DOHH2 (cell line): ENCODE results near the gene RIMBP2.

Source experiments
- H3F3A ChIP-seq: fragments of 200-600 bp; sonication (generic), shearing (Covaris generic); 2 replicates; pipeline ENCODE4 v1.6.0; 2016; ENCODE audit warnings: antibody characterized with exemption, mild to moderate bottlenecking; ENCODE audit not compliant: control insufficient read depth, insufficient read depth
- H3K27ac ChIP-seq: fragments of 200-600 bp; sonication (generic); 2 replicates; pipeline ENCODE4 v1.5.1; 2014; ENCODE audit warnings: low read depth, mild to moderate bottlenecking, low read length, moderate library complexity
- H3K27me3 ChIP-seq: fragments of 200-600 bp; sonication (generic); 2 replicates; pipeline ENCODE4 v1.6.1; 2014; ENCODE audit warnings: mild to moderate bottlenecking, low read length, mixed read lengths; ENCODE audit not compliant: control insufficient read depth
- H3K36me3 ChIP-seq: fragments of 200-600 bp; sonication (generic); 2 replicates; pipeline ENCODE4 v1.6.1; 2014; ENCODE audit warnings: mild to moderate bottlenecking, low read length, moderate library complexity, mixed read lengths; ENCODE audit not compliant: control insufficient read depth
- H3K4me1 ChIP-seq: fragments of 200-600 bp; sonication (generic); 2 replicates; pipeline ENCODE4 v1.6.1; 2014; ENCODE audit warnings: mild to moderate bottlenecking, low read length, mixed read lengths; ENCODE audit not compliant: control insufficient read depth
- H3K4me2 ChIP-seq: fragments of 200-600 bp; sonication (generic); 2 replicates; pipeline ENCODE4 v1.6.0; 2014; ENCODE audit warnings: mild to moderate bottlenecking, low read length, moderate library complexity
- H3K4me3 ChIP-seq: fragments of 200-600 bp; sonication (generic); 2 replicates; pipeline ENCODE4 v1.5.1; 2014; ENCODE audit warnings: mild to moderate bottlenecking, low read length, mixed read lengths
- H3K79me2 ChIP-seq: fragments of 200-600 bp; sonication (generic); 2 replicates; pipeline ENCODE4 v1.6.1; 2014; ENCODE audit warnings: mild to moderate bottlenecking, low read length, mixed read lengths; ENCODE audit not compliant: control insufficient read depth
- H3K9me2 ChIP-seq: fragments of 200-600 bp; sonication (generic); replicated peaks from 2 replicates; pipeline ENCODE4 v1.6.1; 2014; ENCODE audit warnings: mild to moderate bottlenecking, low read length, mixed read lengths; ENCODE audit not compliant: control insufficient read depth
- H3K9me3 ChIP-seq: fragments of 200-600 bp; sonication (generic); 2 replicates; pipeline ENCODE4 v1.6.1; 2014; ENCODE audit warnings: antibody characterized with exemption, low read length, mixed read lengths; ENCODE audit not compliant: control insufficient read depth, insufficient read depth
- H4K20me1 ChIP-seq: fragments of 200-600 bp; sonication (generic); 2 replicates; pipeline ENCODE4 v1.6.0; 2014; ENCODE audit warnings: low read depth, mild to moderate bottlenecking, antibody characterized with exemption, low read length, moderate library complexity; ENCODE audit not compliant: control insufficient read depth, insufficient read depth
- EZH2phosphoT487 ChIP-seq: fragments of 200-600 bp; sonication (generic); IDR thresholded peaks from 2 replicates; pipeline ENCODE4 v1.6.1; 2017; ENCODE audit warnings: borderline replicate concordance, mild to moderate bottlenecking, antibody characterized with exemption, low read length, moderate library complexity, mixed read lengths
- TF ChIP-seq, protein P1 (sequence below): fragments of 200-600 bp; sonication (generic); IDR thresholded peaks from one replicate; pipeline ENCODE4 v1.5.1; 2014; ENCODE audit warnings: antibody characterized with exemption, mild to moderate bottlenecking, low read depth, low read length; ENCODE audit not compliant: poor library complexity, severe bottlenecking

The RIMBP2 gene

GRCh38 chr12:130658145-130658911, 57.8 kb downstream of the RIMBP2 start:
- Histone ChIP-seq H3K36me3 (no peaks in the 10 kb centered on the region), H3K79me2 (no peaks in the 10 kb centered on the region), H4K20me1 (no peaks in the 10 kb centered on the region), H3K4me3 (no peak overlapping the region), H3K9me3 (no peaks in the 10 kb centered on the region), H3K27me3 (no peaks in the 10 kb centered on the region), H3K4me2 (no peak overlapping the region), H3K4me1 (no peaks in the 10 kb centered on the region), H3F3A (no peaks in the 10 kb centered on the region), H3K9me2 (no peaks in the 10 kb centered on the region), H3K27ac (no peak overlapping the region)
- no peak for TF ChIP-seq EZH2phosphoT487
- TF ChIP-seq, protein P1, sequence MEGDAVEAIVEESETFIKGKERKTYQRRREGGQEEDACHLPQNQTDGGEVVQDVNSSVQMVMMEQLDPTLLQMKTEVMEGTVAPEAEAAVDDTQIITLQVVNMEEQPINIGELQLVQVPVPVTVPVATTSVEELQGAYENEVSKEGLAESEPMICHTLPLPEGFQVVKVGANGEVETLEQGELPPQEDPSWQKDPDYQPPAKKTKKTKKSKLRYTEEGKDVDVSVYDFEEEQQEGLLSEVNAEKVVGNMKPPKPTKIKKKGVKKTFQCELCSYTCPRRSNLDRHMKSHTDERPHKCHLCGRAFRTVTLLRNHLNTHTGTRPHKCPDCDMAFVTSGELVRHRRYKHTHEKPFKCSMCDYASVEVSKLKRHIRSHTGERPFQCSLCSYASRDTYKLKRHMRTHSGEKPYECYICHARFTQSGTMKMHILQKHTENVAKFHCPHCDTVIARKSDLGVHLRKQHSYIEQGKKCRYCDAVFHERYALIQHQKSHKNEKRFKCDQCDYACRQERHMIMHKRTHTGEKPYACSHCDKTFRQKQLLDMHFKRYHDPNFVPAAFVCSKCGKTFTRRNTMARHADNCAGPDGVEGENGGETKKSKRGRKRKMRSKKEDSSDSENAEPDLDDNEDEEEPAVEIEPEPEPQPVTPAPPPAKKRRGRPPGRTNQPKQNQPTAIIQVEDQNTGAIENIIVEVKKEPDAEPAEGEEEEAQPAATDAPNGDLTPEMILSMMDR = no peak

DNA sequence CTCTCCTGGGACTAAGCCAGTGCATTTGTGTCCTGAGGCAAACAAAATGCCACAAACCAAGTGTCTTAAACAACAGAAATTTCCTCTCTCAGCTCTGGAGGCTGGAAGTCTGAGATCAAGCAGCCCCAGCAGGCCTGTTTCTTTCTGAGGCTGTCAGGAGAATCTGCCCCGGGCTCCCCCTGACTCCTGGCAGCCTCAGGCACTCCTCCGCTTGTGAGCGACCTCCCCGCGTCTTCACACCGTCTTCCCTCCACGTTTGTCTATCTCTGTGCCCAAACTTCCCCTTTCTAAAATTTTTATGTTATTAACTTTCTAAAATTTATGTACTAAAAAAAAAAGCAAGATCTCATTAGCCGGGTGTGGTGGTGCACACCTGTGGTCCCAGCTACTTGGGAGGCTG, 59.7 kb downstream of the RIMBP2 start:
- Histone ChIP-seq H4K20me1 (no peaks in the 10 kb centered on the region), H3K4me2 (no peak overlapping the region), H3F3A (no peaks in the 10 kb centered on the region), H3K79me2 (no peaks in the 10 kb centered on the region), H3K9me3 (no peaks in the 10 kb centered on the region), H3K27me3 (no peaks in the 10 kb centered on the region), H3K9me2 (no peaks in the 10 kb centered on the region), H3K4me3 (no peak overlapping the region), H3K36me3 (no peaks in the 10 kb centered on the region), H3K4me1 (no peaks in the 10 kb centered on the region), H3K27ac (no peak overlapping the region)
- TF ChIP-seq, protein P1 = no peak
- no peak for TF ChIP-seq EZH2phosphoT487

- Histone ChIP-seq H3K27me3 (no peaks in the 10 kb centered on the region), H4K20me1 (no peaks in the 10 kb centered on the region), H3K27ac (no peak overlapping the region), H3K4me1 (no peaks in the 10 kb centered on the region), H3K4me2 (no peak overlapping the region), H3K36me3 (no peaks in the 10 kb centered on the region), H3K79me2 (no peaks in the 10 kb centered on the region), H3K9me2 (no peaks in the 10 kb centered on the region), H3K9me3 (no peaks in the 10 kb centered on the region), H3F3A (no peaks in the 10 kb centered on the region), H3K4me3 (no peak overlapping the region)
- no peak for TF ChIP-seq EZH2phosphoT487
- TF ChIP-seq, protein P1 = no peak
Measured at GRCh38 chr12:130655881-130656280, 60.2 kb downstream of the RIMBP2 start.
